Activated CD4-positive, alpha-beta memory T cell treated with anti-CD3 and anti-CD28 coated beads for 36 hours (primary cell): ENCODE results near the gene KIF5A. TPM values are rescaled to one million over a fixed set of nuclear protein-coding genes. Genes with fewer than 3 reads are reported as not detected.

Source experiments
- CTCF ChIA-PET: fragments of 350-600 bp; sonication (Branson Sonifier 250); formaldehyde crosslinking; loops from one replicate; lab custom pipeline; 2021; ENCODE audit warnings: antibody characterized with exemption, inconsistent platforms; lab: Charles Lee
- POLR2A ChIA-PET: fragments of 350-600 bp; sonication (Branson Sonifier 250); formaldehyde crosslinking; loops from one replicate; lab custom pipeline; 2021; ENCODE audit warnings: antibody characterized with exemption; lab: Charles Lee
- DNase-seq: peaks from one replicate; pipeline ENCODE4 v3.0.0-alpha.2; 2020
- H3K27ac Mint-ChIP-seq: one replicate; pipeline ENCODE4 v1.8.0; 2021; ENCODE audit warnings: mixed read lengths
- H3K27me3 Mint-ChIP-seq: one replicate; pipeline ENCODE4 v1.8.0; 2021; ENCODE audit warnings: mixed read lengths
- H3K36me3 Mint-ChIP-seq: one replicate; pipeline ENCODE4 v1.8.0; 2021; ENCODE audit warnings: mixed read lengths
- H3K4me1 Mint-ChIP-seq: one replicate; pipeline ENCODE4 v1.8.0; 2021; ENCODE audit warnings: low read depth, mixed read lengths
- H3K4me3 Mint-ChIP-seq: one replicate; pipeline ENCODE4 v1.8.0; 2021; ENCODE audit warnings: mild to moderate bottlenecking, mixed read lengths
- H3K9me3 Mint-ChIP-seq: one replicate; pipeline ENCODE4 v1.8.0; 2021; ENCODE audit warnings: mixed read lengths
- intact Hi-C: fragments of 100-400 bp; cut with micrococcal nuclease; formaldehyde crosslinking; loops from one replicate; pipeline ENCODE4 v1.15.1; 2023
- microRNA-seq: library from miRNA; unstranded; fragments of <30 nt; microRNA quantifications from one replicate; pipeline ENCODE4 v1.2.0, GENCODE V29; 2022; ENCODE audit warnings: borderline number of aligned reads, borderline microRNAs expressed, borderline replicate concordance
- total RNA-seq, 2 experiments: library from RNA; stranded (reverse); gene quantifications; one replicate each; pipeline ENCODE4 v1.2.3, GENCODE V29; 2021

The KIF5A gene
- total RNA-seq, 2 experiments from 2014 or later, result 0.90 to 0.99 TPM

DNA sequence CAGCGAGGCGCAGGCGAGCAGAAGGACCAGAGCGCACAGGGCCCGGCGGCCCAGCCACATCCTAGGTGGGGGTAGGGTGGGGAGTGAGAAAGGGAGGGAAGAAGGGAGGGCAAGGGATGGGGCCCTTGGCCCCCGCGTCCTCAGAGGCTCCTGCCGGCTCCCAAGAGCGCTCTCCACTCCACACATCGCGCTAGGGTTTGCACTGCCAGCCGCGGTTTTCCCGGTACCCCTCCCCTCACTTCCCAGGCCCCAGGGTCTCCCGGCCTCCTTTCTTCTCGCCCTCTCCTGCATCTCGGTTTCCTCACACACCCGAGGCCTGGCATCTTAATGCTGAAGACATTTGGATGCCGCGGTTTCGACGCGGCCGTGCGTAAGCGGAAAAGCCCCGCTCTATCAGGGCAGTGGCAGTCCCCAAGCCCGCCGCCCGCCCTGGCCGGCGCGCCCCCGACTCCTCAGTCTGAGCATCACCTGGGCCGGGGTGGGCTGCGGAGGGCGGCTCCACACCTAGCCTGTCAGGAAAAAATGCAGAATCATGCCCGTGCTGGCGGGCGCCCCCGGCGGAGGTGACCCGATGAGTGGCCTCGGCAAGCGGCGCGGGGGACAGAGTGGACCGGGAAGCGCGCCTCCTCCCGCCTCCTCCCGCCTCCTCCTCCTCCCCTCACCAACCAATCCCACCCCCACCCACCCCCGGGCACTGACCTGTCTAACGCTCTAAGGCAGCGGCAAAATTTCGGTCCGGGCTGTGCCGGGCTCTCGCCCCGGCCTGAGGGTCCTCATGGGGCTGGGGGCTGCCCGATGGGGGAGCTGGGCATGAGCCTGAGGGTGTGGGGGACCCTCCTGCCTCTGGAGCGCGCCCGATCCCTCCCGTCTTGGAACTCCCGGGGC is 82.5 kb downstream of the KIF5A start:
- Mint-ChIP-seq H3K9me3 (no peaks in the 10 kb centered on the region), H3K4me1 (peaks cover 14% of the 10 kb centered on the region), H3K36me3 (no peaks in the 10 kb centered on the region), H3K27me3 (peaks cover 46% of the 10 kb centered on the region), H3K27ac (no peak overlapping the region), H3K4me3 (peak overlapping the region; percentile 71)
- POLR2A ChIA-PET, result no interaction called here
- CTCF ChIA-PET, result interaction anchor here (0.6 to 5.1 kb wide), 12 partner anchors 10 to 173 kb away, joined by 3 to 43 read pairs (median 4); partner anchors contain the start of genes GLI1 and PIP4K2C
- intact Hi-C loops, result loop anchor here (5.0 kb wide), 2 partner anchors 60 to 110 kb away; partner anchors contain the start of gene OS9
- peak; percentile 37 for DNase-seq

DNA sequence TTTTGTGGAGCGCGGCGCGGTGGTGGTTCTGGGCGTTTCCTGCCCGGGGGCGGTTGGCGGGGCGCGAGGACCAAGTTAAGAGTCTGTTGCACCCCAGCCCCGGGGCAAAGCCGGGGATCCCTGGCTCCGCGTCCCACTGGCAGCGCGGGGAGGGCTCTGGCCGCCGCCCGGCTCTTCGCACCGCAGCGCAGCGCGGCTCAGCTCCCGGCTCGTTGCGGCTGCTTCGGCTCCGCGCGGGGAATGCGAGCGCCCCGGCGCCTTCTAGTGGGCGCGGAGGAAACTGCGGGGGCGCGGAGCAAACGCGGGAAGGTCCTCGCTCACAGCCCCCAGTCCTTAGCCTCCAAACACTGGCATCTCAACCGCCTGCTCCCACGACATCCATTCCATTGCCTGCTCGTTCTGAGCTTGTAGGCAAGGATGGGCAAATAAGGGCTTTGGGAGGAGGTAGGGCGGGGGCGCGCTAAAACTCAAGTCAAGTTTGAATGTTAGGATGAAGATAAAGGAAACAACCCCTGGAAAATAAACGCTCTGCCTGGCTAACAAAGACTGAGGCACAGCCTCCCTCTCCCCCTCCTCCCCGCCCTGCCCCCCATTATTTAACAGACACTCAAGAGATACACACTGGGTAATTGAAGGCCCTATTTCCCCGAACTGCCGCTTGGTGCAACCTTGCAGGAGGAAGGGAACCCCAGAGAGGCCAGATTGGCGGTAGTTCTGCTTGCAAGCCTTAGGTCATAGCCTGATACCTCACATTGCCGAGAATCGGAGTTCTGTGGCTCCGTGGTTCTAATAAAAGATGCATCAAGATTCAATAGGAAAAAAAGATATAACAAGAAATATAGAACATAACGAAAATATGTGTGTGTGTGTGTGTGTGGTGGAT is 83.4 kb downstream of the KIF5A start, which contains the start of gene B4GALNT1:
Gene B4GALNT1 (minus strand): TSS at position 244 of the 883 bp plus-strand sequence. CDS start 1,069 bp downstream, outside the sequence.
- Mint-ChIP-seq H3K9me3 (no peaks in the 10 kb centered on the region), H3K36me3 (no peaks in the 10 kb centered on the region), H3K4me1 (peaks cover 9% of the 10 kb centered on the region), H3K4me3 (peak within 1 kb of the TSS; percentile 71), H3K27ac (no peak within 1 kb of the TSS), H3K27me3 (peaks cover 43% of the 10 kb centered on the region)
- CTCF ChIA-PET, result interaction anchor here (0.6 to 5.1 kb wide), 13 partner anchors 9 to 174 kb away, joined by 3 to 43 read pairs (median 3); partner anchors contain the start of genes GLI1, OS9 and PIP4K2C
- POLR2A ChIA-PET, result no interaction called here
- intact Hi-C loops, result loop anchor here (1.0 to 5.0 kb wide), 3 partner anchors 50 to 109 kb away; partner anchors contain the start of gene OS9
- DNase-seq, result peak; percentile 73

Small RNA genes within 50 kb of the gene (microRNA-seq; reads per million reads assigned to microRNA genes)
- gene MIR616 (3.5 reads per million), gene MIR6758 (not detected)

Other genes with a start within 250 kb of the KIF5A start
- gene R3HDM2, start 119.0 kb upstream of the KIF5A start, total RNA-seq, result 10 to 100 TPM; 42.2 to 51.4 TPM
- not detected for gene INHBC, start 115.3 kb upstream of the KIF5A start, total RNA-seq
- gene INHBE, start 94.7 kb upstream of the KIF5A start, total RNA-seq, result under 1 TPM; 0.34 to 0.69 TPM
- gene GLI1, start 90.3 kb upstream of the KIF5A start, total RNA-seq, result under 1 TPM in 1 of 2 experiments, not detected in 1; 0.07 TPM
- gene ARHGAP9, start 70.2 kb upstream of the KIF5A start, total RNA-seq, result 10 to 100 TPM; 78.9 to 88.4 TPM
- gene MARS1, start 62.0 kb upstream of the KIF5A start, total RNA-seq, result 100 to 1,000 TPM; 354 to 364 TPM
- gene DDIT3, start 29.5 kb upstream of the KIF5A start, total RNA-seq, result 10 to 100 TPM; 24.1 to 25.2 TPM
- 10 to 100 TPM; 43.5 to 48.2 TPM for gene MBD6, start 27.2 kb upstream of the KIF5A start, total RNA-seq
- 10 to 100 TPM; 81.0 to 85.2 TPM for gene DCTN2, start 2.9 kb upstream of the KIF5A start, total RNA-seq
- gene PIP4K2C, start 41.1 kb downstream of the KIF5A start, total RNA-seq, result 10 to 100 TPM; 17.8 to 20.6 TPM
- gene DTX3, start 54.8 kb downstream of the KIF5A start, total RNA-seq, result 10 to 100 TPM; 15.4 to 15.8 TPM
- 1 to 10 TPM; 1.4 to 2.5 TPM for gene ARHGEF25, start 61.4 kb downstream of the KIF5A start, total RNA-seq
- 1 to 10 TPM; 1.7 to 2.1 TPM for gene B4GALNT1, start 83.2 kb downstream of the KIF5A start, total RNA-seq
- gene OS9, start 144.1 kb downstream of the KIF5A start, total RNA-seq, result 10 to 100 TPM; 73.4 to 74.8 TPM
- 10 to 100 TPM; 32.4 to 34.0 TPM for gene AGAP2, start 188.7 kb downstream of the KIF5A start, total RNA-seq
- 10 to 100 TPM; 11.7 to 15.0 TPM for gene TSPAN31, start 195.0 kb downstream of the KIF5A start, total RNA-seq
- 100 to 1,000 TPM; 181 to 195 TPM for gene CDK4, start 202.3 kb downstream of the KIF5A start, total RNA-seq
- 10 to 100 TPM; 20.9 to 21.2 TPM for gene MARCHF9, start 205.1 kb downstream of the KIF5A start, total RNA-seq
- gene CYP27B1, start 217.0 kb downstream of the KIF5A start, total RNA-seq, result 1 to 10 TPM; 7.1 to 8.2 TPM
- gene METTL1, start 222.1 kb downstream of the KIF5A start, total RNA-seq, result 10 to 100 TPM; 30.0 to 32.0 TPM
- gene EEF1AKMT3, start 222.6 kb downstream of the KIF5A start, total RNA-seq, result 1 to 10 TPM; 3.7 to 3.9 TPM
- gene TSFM, start 232.7 kb downstream of the KIF5A start, total RNA-seq, result 10 to 100 TPM; 45.5 to 47.2 TPM